Memory B cell (primary cell): ENCODE results near the gene ATP13A3.
"Not testable (repeated sequence)": the region's sequence is repeated elsewhere in the genome, so short reads cannot be mapped to it uniquely, and the experiment has no call there.

ENCODE experiments used
- ATAC-seq: fragments of 150-1000 bp; cut with Tn5 transposase; 2 replicates; pipeline ENCODE4 v1.10.0; 2021; ENCODE audit warnings: low read depth, mild to moderate bottlenecking, moderate library complexity
- DNase-seq, 2 donors: peaks; one replicate each; pipeline ENCODE4 v3.0.0; 2022; ENCODE audit warnings: low spot score in 2 of 2
- H3K27ac Mint-ChIP-seq: one replicate; pipeline ENCODE4 v1.8.0; 2022; ENCODE audit warnings: mild to moderate bottlenecking, moderate library complexity, mixed read lengths
- H3K27me3 Mint-ChIP-seq: one replicate; pipeline ENCODE4 v1.8.0; 2022; ENCODE audit warnings: mixed read lengths
- H3K36me3 Mint-ChIP-seq: one replicate; pipeline ENCODE4 v1.8.0; 2022; ENCODE audit warnings: mild to moderate bottlenecking, mixed read lengths
- H3K4me1 Mint-ChIP-seq: one replicate; pipeline ENCODE4 v1.8.0; 2022; ENCODE audit warnings: mixed read lengths
- H3K4me3 Mint-ChIP-seq: one replicate; pipeline ENCODE4 v1.8.0; 2022; ENCODE audit warnings: mild to moderate bottlenecking, moderate library complexity, mixed read lengths
- H3K9me3 Mint-ChIP-seq: one replicate; pipeline ENCODE4 v1.8.0; 2022; ENCODE audit warnings: mixed read lengths

ATP13A3 gene

DNA sequence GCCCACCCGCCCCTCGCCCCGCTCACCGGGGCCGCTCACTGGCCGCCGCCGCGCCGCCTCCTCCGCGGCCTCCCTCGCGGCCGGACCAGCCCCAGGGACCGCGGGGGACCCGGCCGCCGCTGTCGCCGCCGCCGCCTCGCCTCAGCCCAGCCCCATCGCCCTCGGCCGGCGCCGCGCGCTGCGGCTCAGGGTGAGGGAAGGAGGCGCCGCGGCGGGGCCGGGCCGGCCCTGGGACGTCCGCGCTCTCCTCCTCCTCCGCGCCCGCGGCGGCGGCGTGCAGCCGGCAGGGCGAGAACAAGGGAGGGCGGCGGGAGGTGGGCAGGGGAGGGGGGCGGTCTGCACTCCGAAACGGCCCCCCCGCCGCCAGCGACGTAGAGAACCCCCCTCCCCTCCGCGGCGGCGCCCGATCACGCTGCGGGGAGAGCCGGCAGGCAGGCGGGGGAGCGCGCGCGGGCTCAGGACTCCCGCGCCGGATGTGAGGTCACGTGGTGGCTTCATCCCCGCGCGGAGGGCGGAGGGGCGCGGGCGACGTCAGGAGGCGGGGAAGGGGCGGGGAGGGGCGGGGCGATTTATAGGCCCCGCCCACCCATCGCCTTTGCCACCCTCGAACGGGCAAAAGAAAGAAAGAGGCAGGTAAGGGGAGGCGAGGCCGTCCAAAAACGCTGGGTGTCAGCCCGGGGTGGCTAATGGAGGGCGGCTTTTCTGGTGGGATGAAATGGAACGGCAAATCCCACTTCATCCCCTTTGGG is at the start of gene ATP13A3:
Gene ATP13A3 (minus strand): TSS at position 463 of the 749 bp plus-strand sequence. CDS start 24,812 bp downstream, outside the sequence.
- H3K4me3 Mint-ChIP-seq: peak within 1 kb of the TSS; percentile 87
- H3K27me3 Mint-ChIP-seq: no peaks in the 10 kb centered on the region
- peak within 1 kb of the TSS; percentile 82 for H3K27ac Mint-ChIP-seq
- DNase-seq (peak; percentile 85 to 89), ATAC-seq (peak; percentile 79)
- peaks cover 2% of the 10 kb centered on the region for H3K9me3 Mint-ChIP-seq
- peaks cover 29% of the 10 kb centered on the region for H3K4me1 Mint-ChIP-seq
- H3K36me3 Mint-ChIP-seq: peaks cover 5% of the 10 kb centered on the region

DNA sequence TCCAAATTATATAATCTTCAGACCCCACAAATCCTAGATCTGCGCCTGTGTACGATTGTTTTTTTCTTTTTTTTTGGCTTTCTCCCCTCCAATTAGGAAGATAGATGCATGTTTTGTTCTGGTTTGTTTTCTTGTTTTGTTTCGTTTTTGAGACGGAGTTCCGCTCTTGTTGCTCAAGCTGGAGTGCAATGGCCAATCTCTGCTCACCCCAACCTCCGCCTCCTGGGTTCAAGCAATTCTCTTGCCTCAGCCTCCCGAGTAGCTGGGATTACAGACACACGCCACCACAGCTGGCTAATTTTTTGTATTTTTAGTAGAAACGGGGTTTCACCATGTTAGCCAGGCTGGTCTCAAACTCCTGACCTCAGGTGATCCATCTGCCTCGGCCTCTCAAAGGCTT is 48.4 kb upstream of the ATP13A3 start:
- H3K36me3 Mint-ChIP-seq, DNase-seq, H3K9me3 Mint-ChIP-seq, H3K4me3 Mint-ChIP-seq, H3K27ac Mint-ChIP-seq, H3K27me3 Mint-ChIP-seq, ATAC-seq, H3K4me1 Mint-ChIP-seq: not testable (repeated sequence)

GRCh38 chr3:194534243-194534642 is 47.4 kb upstream of the ATP13A3 start:
- no peak for ATAC-seq
- Mint-ChIP-seq H3K9me3 (peaks cover 6% of the 10 kb centered on the region), H3K4me1 (peaks cover 2% of the 10 kb centered on the region), H3K27me3 (peaks cover 1% of the 10 kb centered on the region), H3K27ac (no peak overlapping the region), H3K4me3 (no peak overlapping the region), H3K36me3 (peaks cover 2% of the 10 kb centered on the region)
- DNase-seq: no peak

- Mint-ChIP-seq H3K27me3 (peaks cover 3% of the 10 kb centered on the region), H3K4me1 (peaks cover 2% of the 10 kb centered on the region), H3K9me3 (peaks cover 6% of the 10 kb centered on the region), H3K4me3 (no peak overlapping the region), H3K27ac (no peak overlapping the region), H3K36me3 (peaks cover 2% of the 10 kb centered on the region)
- DNase-seq (no peak), ATAC-seq (no peak)
These were observed 45.8 kb upstream of the ATP13A3 start for GRCh38 chr3:194532591-194532990.

DNA sequence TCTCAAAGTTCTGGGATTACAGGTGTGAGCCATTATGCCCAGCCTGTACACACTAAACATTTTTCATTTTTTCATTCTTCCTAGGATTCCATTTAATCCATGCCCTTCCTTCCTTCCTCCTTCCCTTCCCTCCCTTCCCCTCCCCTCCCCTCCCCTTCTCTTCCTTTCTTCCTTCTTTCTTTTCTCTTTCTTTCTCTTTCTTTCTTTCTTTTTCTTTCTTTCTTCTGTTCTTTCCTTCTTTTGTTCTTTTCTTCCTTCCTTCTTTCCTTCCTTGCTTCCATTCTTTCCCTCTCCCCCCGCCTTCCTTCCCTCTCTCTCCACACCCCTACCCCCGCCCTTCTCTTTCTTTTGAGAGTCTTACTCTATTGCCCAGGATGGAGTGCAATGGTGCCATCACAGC is 40.9 kb upstream of the ATP13A3 start:
- peaks cover 2% of the 10 kb centered on the region for H3K36me3 Mint-ChIP-seq
- no peaks in the 10 kb centered on the region for H3K9me3 Mint-ChIP-seq
- H3K27ac Mint-ChIP-seq: no peak overlapping the region
- peaks cover 8% of the 10 kb centered on the region for H3K4me1 Mint-ChIP-seq
- H3K4me3 Mint-ChIP-seq: peak overlapping the region; percentile 47
- H3K27me3 Mint-ChIP-seq: peaks cover 5% of the 10 kb centered on the region
- DNase-seq (no peak), ATAC-seq (no peak)

DNA sequence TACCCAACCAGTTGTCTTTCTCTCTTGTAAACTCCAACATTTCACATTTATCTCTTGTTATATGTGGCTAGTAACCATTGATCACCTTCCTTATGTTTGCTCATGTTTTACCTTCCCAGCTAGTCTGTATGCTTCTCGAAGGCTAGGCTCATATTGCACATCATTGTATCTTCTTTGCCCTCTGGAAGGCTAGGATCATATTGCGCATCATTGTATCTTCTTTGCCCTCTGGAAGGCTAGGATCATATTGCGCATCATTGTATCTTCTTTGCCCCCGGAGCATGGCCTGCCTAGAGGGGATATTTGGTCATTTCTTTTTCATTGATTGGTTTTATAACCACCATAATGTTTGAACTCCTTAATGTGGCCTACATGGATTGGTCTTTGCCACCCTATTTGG is 39.4 kb upstream of the ATP13A3 start:
- peaks cover 8% of the 10 kb centered on the region for H3K4me1 Mint-ChIP-seq

DNA sequence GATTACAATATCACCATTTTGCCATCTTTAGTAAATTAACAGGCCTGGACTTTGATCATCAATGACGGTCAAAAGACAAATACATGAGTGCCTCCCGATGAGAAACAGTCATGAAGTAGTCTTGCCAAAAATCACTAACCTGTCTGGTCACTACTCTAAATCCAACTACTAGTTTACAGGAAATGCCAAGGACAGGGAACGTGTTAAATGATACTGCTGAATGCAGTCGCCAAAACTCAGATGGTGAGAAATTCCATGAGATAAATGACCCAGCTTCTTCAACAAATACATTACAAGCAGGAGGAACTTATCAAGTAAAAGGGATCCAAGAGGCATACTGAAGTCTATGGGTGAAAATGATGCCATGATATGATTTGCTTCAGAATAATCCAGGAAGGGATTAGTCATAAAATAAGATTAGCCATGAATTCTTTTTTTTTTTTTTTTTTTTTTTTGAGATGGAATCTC is 35.8 kb upstream of the ATP13A3 start:
- H3K27ac Mint-ChIP-seq: no peak overlapping the region
- peaks cover 2% of the 10 kb centered on the region for H3K36me3 Mint-ChIP-seq
- no peak overlapping the region for H3K4me3 Mint-ChIP-seq
- H3K27me3 Mint-ChIP-seq: peaks cover 15% of the 10 kb centered on the region
- ATAC-seq (no peak), DNase-seq (no peak)
- H3K9me3 Mint-ChIP-seq: no peaks in the 10 kb centered on the region
- H3K4me1 Mint-ChIP-seq: peaks cover 18% of the 10 kb centered on the region

More for the DNA sequence above, 39.4 kb upstream of the ATP13A3 start:
- peaks cover 5% of the 10 kb centered on the region for H3K27me3 Mint-ChIP-seq
- H3K9me3 Mint-ChIP-seq: no peaks in the 10 kb centered on the region
- no peak overlapping the region for H3K27ac Mint-ChIP-seq
- peaks cover 2% of the 10 kb centered on the region for H3K36me3 Mint-ChIP-seq
- ATAC-seq (no peak), DNase-seq (no peak)
- H3K4me3 Mint-ChIP-seq: no peak overlapping the region

DNA sequence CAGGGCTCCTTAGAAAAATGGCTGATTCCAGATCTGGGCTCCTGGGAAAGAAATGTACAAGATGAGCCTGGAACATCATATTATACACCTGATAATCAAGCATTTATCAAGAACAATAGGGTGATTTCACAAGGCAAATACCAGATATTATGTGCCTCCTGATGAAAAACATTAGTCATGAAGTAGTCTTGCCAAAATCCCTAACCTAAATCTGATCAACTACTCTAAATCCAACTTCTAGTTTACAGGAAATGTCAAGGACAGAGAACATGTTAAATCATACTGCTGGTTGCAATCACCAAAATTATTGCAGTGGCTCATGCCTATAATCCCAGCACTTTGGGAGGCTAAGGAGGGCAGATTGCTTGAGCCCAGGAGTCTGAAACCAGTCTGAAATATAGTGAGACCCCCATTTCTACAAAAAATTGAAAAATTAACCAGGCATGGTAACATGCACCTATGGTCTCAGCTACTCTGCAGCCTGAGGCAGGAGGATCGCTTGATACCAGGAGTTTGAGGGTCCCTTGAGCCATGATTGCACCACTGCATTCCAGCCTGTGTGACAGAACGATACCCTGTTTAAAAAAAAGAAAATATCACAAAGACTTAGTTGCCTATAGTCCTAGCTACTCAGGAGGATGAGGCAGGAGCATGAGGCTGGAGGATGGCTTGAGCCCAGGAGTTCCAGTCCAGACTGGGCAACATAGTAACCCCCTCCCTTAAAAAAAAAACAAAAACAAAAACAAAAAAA is 34.9 kb upstream of the ATP13A3 start:
- Mint-ChIP-seq H3K27ac (no peak overlapping the region), H3K36me3 (peaks cover 2% of the 10 kb centered on the region), H3K4me3 (no peak overlapping the region), H3K9me3 (no peaks in the 10 kb centered on the region), H3K4me1 (peaks cover 11% of the 10 kb centered on the region), H3K27me3 (peaks cover 15% of the 10 kb centered on the region)
- ATAC-seq (no peak), DNase-seq (no peak)

- H3K36me3 Mint-ChIP-seq, H3K4me1 Mint-ChIP-seq, H3K4me3 Mint-ChIP-seq, H3K9me3 Mint-ChIP-seq, ATAC-seq, H3K27ac Mint-ChIP-seq, DNase-seq: not testable (repeated sequence)
- peaks cover 13% of the 10 kb centered on the region for H3K27me3 Mint-ChIP-seq
These were observed 33.9 kb upstream of the ATP13A3 start for GRCh38 chr3:194520682-194521162.

GRCh38 chr3:194520201-194520600 is 33.4 kb upstream of the ATP13A3 start:
- not testable (repeated sequence) for H3K36me3 Mint-ChIP-seq, ATAC-seq, H3K4me3 Mint-ChIP-seq, H3K27ac Mint-ChIP-seq, H3K9me3 Mint-ChIP-seq, DNase-seq, H3K4me1 Mint-ChIP-seq
- peaks cover 13% of the 10 kb centered on the region for H3K27me3 Mint-ChIP-seq

DNA sequence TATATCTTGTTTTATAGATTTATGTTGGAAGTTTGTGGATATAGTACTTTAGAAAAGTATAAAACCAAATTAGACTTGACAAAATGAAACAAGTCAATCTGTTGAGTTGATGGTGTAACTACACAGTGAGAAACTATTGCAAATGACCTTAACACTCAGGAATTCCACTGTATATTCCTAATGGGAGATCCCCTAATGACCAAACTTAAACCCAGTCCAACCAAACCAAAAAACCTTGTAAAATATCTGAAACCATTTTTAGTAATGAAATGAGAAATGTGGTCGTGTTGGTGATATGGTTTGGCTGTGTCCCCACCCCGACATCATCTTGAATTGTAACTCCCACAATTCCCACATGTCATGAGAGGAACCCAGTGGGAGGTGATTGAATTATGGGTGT is 31.9 kb upstream of the ATP13A3 start:
- DNase-seq (no peak), ATAC-seq (no peak)
- H3K27ac Mint-ChIP-seq: no peak overlapping the region
- no peak overlapping the region for H3K4me3 Mint-ChIP-seq
- H3K9me3 Mint-ChIP-seq: no peaks in the 10 kb centered on the region
- no peaks in the 10 kb centered on the region for H3K36me3 Mint-ChIP-seq
- H3K4me1 Mint-ChIP-seq: peaks cover 9% of the 10 kb centered on the region
- H3K27me3 Mint-ChIP-seq: peaks cover 13% of the 10 kb centered on the region

DNA sequence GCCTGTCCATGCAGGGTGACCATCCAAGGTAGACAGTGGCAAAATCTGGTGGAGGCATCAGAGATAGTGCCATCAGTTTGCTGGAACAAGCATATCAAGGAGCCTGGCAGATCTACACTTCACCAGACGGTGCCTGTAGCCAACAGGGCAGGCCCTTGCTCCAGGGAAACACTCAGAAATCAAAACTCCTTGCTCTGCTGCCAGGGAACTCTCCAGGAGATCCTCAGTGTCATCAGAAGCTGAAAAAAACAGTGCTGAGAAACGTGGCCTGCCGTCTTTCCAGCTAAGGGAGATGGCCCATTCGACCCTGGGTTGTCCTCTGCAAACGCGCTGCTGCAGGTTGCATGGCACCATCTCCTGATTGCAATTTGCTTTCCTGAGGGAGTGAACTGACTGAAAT is 30.5 kb upstream of the ATP13A3 start:
- Mint-ChIP-seq H3K4me3 (no peak overlapping the region), H3K27ac (no peak overlapping the region), H3K36me3 (no peaks in the 10 kb centered on the region), H3K27me3 (peaks cover 13% of the 10 kb centered on the region), H3K9me3 (no peaks in the 10 kb centered on the region), H3K4me1 (peaks cover 9% of the 10 kb centered on the region)
- DNase-seq (no peak), ATAC-seq (no peak)

GRCh38 chr3:194514626-194515025 is 27.8 kb upstream of the ATP13A3 start:
- H3K27me3 Mint-ChIP-seq: peaks cover 5% of the 10 kb centered on the region
- no peaks in the 10 kb centered on the region for H3K36me3 Mint-ChIP-seq
- H3K4me3 Mint-ChIP-seq: no peak overlapping the region
- H3K27ac Mint-ChIP-seq: no peak overlapping the region
- DNase-seq (no peak), ATAC-seq (no peak)
- no peaks in the 10 kb centered on the region for H3K9me3 Mint-ChIP-seq
- H3K4me1 Mint-ChIP-seq: no peaks in the 10 kb centered on the region

- Mint-ChIP-seq H3K27me3 (no peaks in the 10 kb centered on the region), H3K36me3 (no peaks in the 10 kb centered on the region), H3K4me1 (no peaks in the 10 kb centered on the region), H3K9me3 (no peaks in the 10 kb centered on the region), H3K4me3 (no peak overlapping the region), H3K27ac (no peak overlapping the region)
- DNase-seq: no peak
- no peak for ATAC-seq
These were observed 26.2 kb upstream of the ATP13A3 start for GRCh38 chr3:194512895-194513601.
